Mesendoderm (in vitro differentiated cells): Measurements from ENCODE around the gene GSDMA.

Experiments used
- DNase-seq: peaks from one replicate; pipeline ENCODE4 v3.0.0; 2013
- H2AK5ac ChIP-seq: 2 replicates; pipeline ENCODE4 v1.6.1; 2013; ENCODE audit warnings: low read length, inconsistent platforms
- H2BK120ac ChIP-seq: 2 replicates; pipeline ENCODE4 v1.6.1; 2013; ENCODE audit warnings: low read depth, mild to moderate bottlenecking, low read length, moderate library complexity, mixed read lengths
- H2BK15ac ChIP-seq: replicated peaks from 2 replicates; pipeline ENCODE4 v1.6.1; 2013; ENCODE audit warnings: low read depth, mild to moderate bottlenecking, moderate library complexity
- H2BK5ac ChIP-seq: 2 replicates; pipeline ENCODE4 v1.6.1; 2013; ENCODE audit warnings: low read length, inconsistent platforms
- H3K18ac ChIP-seq: 2 replicates; pipeline ENCODE4 v1.6.1; 2013; ENCODE audit warnings: mild to moderate bottlenecking, low read length, mixed read lengths
- H3K23ac ChIP-seq: one replicate; pipeline ENCODE4 v1.6.1; 2013; ENCODE audit warnings: low read length
- H3K27ac ChIP-seq: 2 replicates; pipeline ENCODE4 v1.5.1; 2013; ENCODE audit warnings: low read depth, mild to moderate bottlenecking, inconsistent platforms, low read length, moderate library complexity
- H3K27me3 ChIP-seq: 2 replicates; pipeline ENCODE4 v1.6.1; 2013; ENCODE audit warnings: low read length, control low read depth, mild to moderate bottlenecking, inconsistent platforms; ENCODE audit not compliant: insufficient read depth, poor library complexity
- H3K36me3 ChIP-seq: 2 replicates; pipeline ENCODE4 v1.6.1; 2013; ENCODE audit warnings: low read length, inconsistent platforms; ENCODE audit not compliant: control insufficient read depth, insufficient read depth
- H3K4ac ChIP-seq: one replicate; pipeline ENCODE4 v1.6.1; 2013; ENCODE audit warnings: low read depth, mild to moderate bottlenecking, low read length, moderate library complexity
- H3K4me1 ChIP-seq: 2 replicates; pipeline ENCODE4 v1.6.1; 2013; ENCODE audit warnings: low read depth, low read length, inconsistent platforms; ENCODE audit not compliant: control insufficient read depth
- H3K4me2 ChIP-seq: 2 replicates; pipeline ENCODE4 v1.6.1; 2013; ENCODE audit warnings: low read length
- H3K4me3 ChIP-seq: 2 replicates; pipeline ENCODE4 v1.5.1; 2013; ENCODE audit warnings: mild to moderate bottlenecking, low read length
- H3K56ac ChIP-seq: one replicate; pipeline ENCODE4 v1.6.1; 2013; ENCODE audit warnings: low read length
- H3K79me1 ChIP-seq: 2 replicates; pipeline ENCODE4 v1.6.1; 2013; ENCODE audit warnings: low read length, inconsistent platforms
- H3K79me2 ChIP-seq: 2 replicates; pipeline ENCODE4 v1.6.1; 2013; ENCODE audit warnings: mild to moderate bottlenecking, low read length; ENCODE audit not compliant: control insufficient read depth, insufficient read depth
- H3K9ac ChIP-seq: 2 replicates; pipeline ENCODE4 v1.6.1; 2013; ENCODE audit warnings: low read length, inconsistent platforms
- H4K5ac ChIP-seq: one replicate; pipeline ENCODE4 v1.6.1; 2013; ENCODE audit warnings: low read length
- H4K8ac ChIP-seq: one replicate; pipeline ENCODE4 v1.6.1; 2013; ENCODE audit warnings: low read depth, mild to moderate bottlenecking, control low read depth, low read length, moderate library complexity
- WGBS: extraction: QIAGEN DNeasy Blood & Tissue Kit; methylation state at CpG from one replicate; pipeline ENCODE4 v1.1.7; 2013; ENCODE audit warnings: low lambda C conversion rate, missing lambda C conversion rate; ENCODE audit not compliant: insufficient coverage; ENCODE audit errors: extremely low coverage; 5-methylcytosine and 5-hydroxymethylcytosine counted together

Gene GSDMA

DNA sequence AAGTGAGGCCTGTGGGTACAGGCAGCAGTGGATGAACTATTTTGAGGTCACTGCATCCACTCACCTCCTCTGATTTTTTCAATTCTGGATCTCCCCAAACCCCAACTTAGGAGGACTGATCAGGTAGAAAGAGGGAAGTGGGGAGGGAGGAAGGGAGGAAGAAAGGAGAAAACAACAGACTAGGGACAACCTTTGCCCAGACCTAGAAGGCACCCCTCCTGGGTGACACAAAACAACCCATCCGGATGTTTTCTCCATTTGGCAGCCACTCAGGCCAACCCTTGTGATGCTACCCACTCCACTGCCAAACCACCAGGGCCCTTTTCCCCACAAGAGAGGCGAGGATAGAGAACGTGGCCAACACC, 38.1 kb upstream of the GSDMA start:
- H3K4me2 ChIP-seq = no peak overlapping the region
- H3K4me1 ChIP-seq = peaks cover 9% of the 10 kb centered on the region
- no CpG with 5 or more reads among the region's 3 CpGs for WGBS

GRCh38 chr17:39925282-39926134, 37.3 kb upstream of the GSDMA start:
- Histone ChIP-seq H3K27me3 (no peaks in the 10 kb centered on the region), H2BK15ac (no peak overlapping the region), H3K4ac (no peak overlapping the region), H3K56ac (no peak overlapping the region), H2BK120ac (no peak overlapping the region), H3K4me1 (peaks cover 9% of the 10 kb centered on the region), H3K18ac (no peak overlapping the region), H3K27ac (no peak overlapping the region), H3K36me3 (no peaks in the 10 kb centered on the region), H3K23ac (no peak overlapping the region), H3K9ac (no peak overlapping the region), H4K8ac (no peak overlapping the region), H4K5ac (no peak overlapping the region), H3K79me2 (peaks cover 9% of the 10 kb centered on the region), H3K4me3 (no peak overlapping the region), H2BK5ac (no peak overlapping the region), H2AK5ac (no peak overlapping the region), H3K79me1 (peaks cover 11% of the 10 kb centered on the region), H3K4me2 (no peak overlapping the region)
- WGBS = no CpG with 5 or more reads among the region's 11 CpGs
- no peak for DNase-seq

More for the DNA sequence above, 38.1 kb upstream of the GSDMA start:
- Histone ChIP-seq H4K8ac (no peak overlapping the region), H2BK5ac (no peak overlapping the region), H3K9ac (no peak overlapping the region), H3K4me3 (no peak overlapping the region), H2BK15ac (no peak overlapping the region), H2AK5ac (no peak overlapping the region), H3K56ac (no peak overlapping the region), H3K18ac (no peak overlapping the region), H3K27me3 (no peaks in the 10 kb centered on the region), H3K4ac (no peak overlapping the region), H3K79me2 (peaks cover 9% of the 10 kb centered on the region), H3K23ac (no peak overlapping the region), H3K79me1 (peaks cover 11% of the 10 kb centered on the region), H3K27ac (no peak overlapping the region), H3K36me3 (no peaks in the 10 kb centered on the region), H2BK120ac (no peak overlapping the region), H4K5ac (no peak overlapping the region)
- DNase-seq = no peak

DNA sequence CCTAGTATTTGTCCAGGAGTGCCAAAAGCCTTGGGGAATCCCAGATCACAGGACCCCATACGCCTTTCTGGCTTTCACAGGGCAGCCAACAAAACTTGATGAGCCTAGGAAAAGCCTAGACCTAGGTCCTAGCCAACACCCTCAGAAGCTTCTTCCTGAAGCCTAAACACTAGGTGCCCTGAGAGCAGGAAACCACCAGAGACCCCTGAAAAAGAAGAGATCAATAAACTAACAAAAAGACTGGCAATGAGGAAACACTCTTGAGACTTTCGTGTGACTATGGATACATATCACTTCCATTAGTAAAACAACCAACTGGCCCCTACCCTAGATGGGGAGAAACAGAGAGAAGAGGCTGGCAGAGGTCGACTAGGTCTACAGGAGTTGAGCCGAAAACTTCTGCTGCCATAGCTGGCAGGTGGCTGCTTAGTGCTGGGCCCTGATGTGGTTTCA, 36.6 kb upstream of the GSDMA start:
- H3K79me2 ChIP-seq = peaks cover 9% of the 10 kb centered on the region
- peak overlapping the region; percentile 86 for H3K56ac ChIP-seq
- no peak for DNase-seq
- no peak overlapping the region for H2BK120ac ChIP-seq
- no peak overlapping the region for H3K4ac ChIP-seq
- H3K27me3 ChIP-seq = no peaks in the 10 kb centered on the region
- no peak overlapping the region for H2BK5ac ChIP-seq
- no peak overlapping the region for H2AK5ac ChIP-seq
- peaks cover 9% of the 10 kb centered on the region for H3K4me1 ChIP-seq
- H2BK15ac ChIP-seq = no peak overlapping the region
- WGBS = no CpG with 5 or more reads among the region's 4 CpGs
- no peaks in the 10 kb centered on the region for H3K36me3 ChIP-seq
- H3K79me1 ChIP-seq = peaks cover 11% of the 10 kb centered on the region
- H3K18ac ChIP-seq = no peak overlapping the region
- no peak overlapping the region for H3K9ac ChIP-seq
- H3K4me3 ChIP-seq = no peak overlapping the region
- no peak overlapping the region for H3K23ac ChIP-seq
- no peak overlapping the region for H4K8ac ChIP-seq
- no peak overlapping the region for H4K5ac ChIP-seq
- no peak overlapping the region for H3K4me2 ChIP-seq
- no peak overlapping the region for H3K27ac ChIP-seq

DNA sequence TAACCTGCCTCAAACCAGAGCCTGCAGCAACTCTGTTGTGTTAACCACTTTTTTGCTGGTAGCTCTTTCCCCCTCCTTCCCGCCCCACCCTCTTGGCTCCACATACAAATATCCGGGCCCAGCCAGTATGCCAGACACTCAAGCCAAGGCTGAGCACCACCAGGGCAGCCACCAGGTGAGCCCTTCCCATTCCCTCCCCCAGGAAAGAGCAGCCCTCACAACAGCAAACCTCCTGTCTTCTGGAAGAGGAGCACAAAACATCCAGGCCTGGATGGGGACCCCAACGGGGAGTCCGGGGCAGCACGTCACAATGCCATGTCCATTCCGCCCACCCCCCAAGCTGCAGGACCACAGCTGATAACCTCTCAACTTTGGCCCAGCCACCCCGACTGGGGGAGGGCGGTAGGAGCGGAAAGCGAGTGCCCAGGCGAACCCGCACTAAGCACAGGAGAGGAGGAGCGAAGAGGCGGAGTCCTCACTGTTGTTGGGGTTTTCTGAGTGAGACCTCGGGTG, 36.2 kb upstream of the GSDMA start:
- Histone ChIP-seq H3K79me2 (peaks cover 9% of the 10 kb centered on the region), H3K9ac (peak overlapping the region; percentile 81), H3K27ac (no peak overlapping the region), H2BK5ac (no peak overlapping the region), H3K56ac (peak overlapping the region; percentile 86), H3K27me3 (no peaks in the 10 kb centered on the region), H3K79me1 (peaks cover 11% of the 10 kb centered on the region), H4K5ac (no peak overlapping the region), H4K8ac (no peak overlapping the region), H3K4ac (no peak overlapping the region), H3K18ac (peak overlapping the region; percentile 54), H2BK120ac (no peak overlapping the region), H2AK5ac (no peak overlapping the region), H3K4me2 (peak overlapping the region; percentile 29), H3K4me3 (peak overlapping the region; percentile 64), H3K23ac (no peak overlapping the region), H2BK15ac (no peak overlapping the region), H3K4me1 (peaks cover 9% of the 10 kb centered on the region), H3K36me3 (no peaks in the 10 kb centered on the region)
- no CpG with 5 or more reads among the region's 15 CpGs for WGBS
- peak; percentile 65 for DNase-seq

GRCh38 chr17:39927101-39927928, 35.5 kb upstream of the GSDMA start, which contains the start of the genes LRRC3C and ORMDL3:
TSS of gene LRRC3C (plus strand) at chr17:39927732. CDS start at chr17:39941524, 13,792 bp downstream.
TSS of gene ORMDL3 (minus strand) at chr17:39927601. CDS start at chr17:39924203, 3,398 bp downstream.
- peaks cover 9% of the 10 kb centered on the region for H3K4me1 ChIP-seq
- H2AK5ac ChIP-seq = no peak within 1 kb of the TSS
- H4K8ac ChIP-seq = no peak within 1 kb of the TSS
- H3K9ac ChIP-seq = peak within 1 kb of the TSS; percentile 81
- no peaks in the 10 kb centered on the region for H3K36me3 ChIP-seq
- no peaks in the 10 kb centered on the region for H3K27me3 ChIP-seq
- H2BK5ac ChIP-seq = no peak within 1 kb of the TSS
- DNase-seq = peak; percentile 96
- no peak within 1 kb of the TSS for H2BK120ac ChIP-seq
- H3K23ac ChIP-seq = no peak within 1 kb of the TSS
- H3K4me3 ChIP-seq = peak within 1 kb of the TSS; percentile 64
- H3K56ac ChIP-seq = peak within 1 kb of the TSS; percentile 86
- WGBS = no CpG with 5 or more reads among the region's 72 CpGs
- H3K27ac ChIP-seq = peak within 1 kb of the TSS; percentile 28
- no peak within 1 kb of the TSS for H2BK15ac ChIP-seq
- peak within 1 kb of the TSS; percentile 54 for H3K18ac ChIP-seq
- H3K4ac ChIP-seq = peak within 1 kb of the TSS; percentile 97
- H3K79me2 ChIP-seq = peaks cover 9% of the 10 kb centered on the region
- H3K79me1 ChIP-seq = peaks cover 11% of the 10 kb centered on the region
- no peak within 1 kb of the TSS for H4K5ac ChIP-seq
- peak within 1 kb of the TSS; percentile 58 for H3K4me2 ChIP-seq
